Measurements from ENCODE around the gene SRSF5. TPM values are rescaled to one million over a fixed set of nuclear protein-coding genes. Genes with fewer than 3 reads are reported as not detected.

The SRSF5 gene
- total RNA-seq, 6 experiments from 2014 or later = 82.3 to 204 (median 126) TPM

DNA sequence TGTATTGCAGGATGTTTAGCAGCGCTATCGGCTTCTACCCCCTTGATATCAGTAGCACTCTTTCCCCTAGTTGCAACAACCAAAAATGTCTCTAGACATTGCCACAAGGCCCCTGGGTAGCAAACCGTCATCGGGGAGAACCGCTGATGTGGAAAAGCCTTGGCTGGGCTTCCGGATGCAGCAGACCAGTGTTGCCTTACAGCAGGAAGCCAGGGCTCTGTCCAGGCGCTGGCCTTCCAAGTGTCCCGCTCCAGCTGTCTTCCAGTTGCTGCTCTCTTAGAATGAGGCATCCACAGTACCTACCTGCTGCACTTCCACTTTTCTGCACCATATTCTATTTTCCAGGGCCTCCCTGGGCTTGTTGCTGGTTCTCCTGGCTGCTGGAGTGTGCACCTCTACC lies 52.7 kb downstream of the SRSF5 start:
- no peaks in the 10 kb centered on the region for H3K4me1 ChIP-seq
- H3K36me3 ChIP-seq = no peaks in the 10 kb centered on the region
- DNase-seq = no peak
- no peaks in the 10 kb centered on the region for H3K9me3 ChIP-seq
- no peak for TF ChIP-seq POLR2A (IDR thresholded peaks at IDR 0.05)
- TF ChIP-seq, protein P1, sequence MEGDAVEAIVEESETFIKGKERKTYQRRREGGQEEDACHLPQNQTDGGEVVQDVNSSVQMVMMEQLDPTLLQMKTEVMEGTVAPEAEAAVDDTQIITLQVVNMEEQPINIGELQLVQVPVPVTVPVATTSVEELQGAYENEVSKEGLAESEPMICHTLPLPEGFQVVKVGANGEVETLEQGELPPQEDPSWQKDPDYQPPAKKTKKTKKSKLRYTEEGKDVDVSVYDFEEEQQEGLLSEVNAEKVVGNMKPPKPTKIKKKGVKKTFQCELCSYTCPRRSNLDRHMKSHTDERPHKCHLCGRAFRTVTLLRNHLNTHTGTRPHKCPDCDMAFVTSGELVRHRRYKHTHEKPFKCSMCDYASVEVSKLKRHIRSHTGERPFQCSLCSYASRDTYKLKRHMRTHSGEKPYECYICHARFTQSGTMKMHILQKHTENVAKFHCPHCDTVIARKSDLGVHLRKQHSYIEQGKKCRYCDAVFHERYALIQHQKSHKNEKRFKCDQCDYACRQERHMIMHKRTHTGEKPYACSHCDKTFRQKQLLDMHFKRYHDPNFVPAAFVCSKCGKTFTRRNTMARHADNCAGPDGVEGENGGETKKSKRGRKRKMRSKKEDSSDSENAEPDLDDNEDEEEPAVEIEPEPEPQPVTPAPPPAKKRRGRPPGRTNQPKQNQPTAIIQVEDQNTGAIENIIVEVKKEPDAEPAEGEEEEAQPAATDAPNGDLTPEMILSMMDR (IDR thresholded peaks at IDR 0.05) = no peak
- ATAC-seq = peak in 1 of 4 donors; percentile 16
- H3K27ac ChIP-seq = no peak overlapping the region
- H3K27me3 ChIP-seq = no peaks in the 10 kb centered on the region
- no peak overlapping the region for H3K4me3 ChIP-seq
- WGBS (ENCODE audit: insufficient coverage, low coverage, low lambda C conversion rate, missing lambda C conversion rate) = 75% methylated on average over 5 of the region's 8 CpGs
- intact Hi-C loops (cut with DNase I) = loop anchor here in 1 of 2 donors (5.0 kb wide), 1 partner anchor 208 kb away; no protein-coding TSS in a partner anchor

- intact Hi-C loops (cut with DNase I) = no loop called here
- WGBS (ENCODE audit: insufficient coverage, low coverage, low lambda C conversion rate, missing lambda C conversion rate) = 71% methylated on average over 2 of the region's 2 CpGs
Observed at GRCh38 chr14:69820991-69821390, 54.0 kb downstream of the SRSF5 start.

More at GRCh38 chr14:69820991-69821390, 54.0 kb downstream of the SRSF5 start:
- ATAC-seq = no peak
- H3K27me3 ChIP-seq = no peaks in the 10 kb centered on the region
- no peaks in the 10 kb centered on the region for H3K4me1 ChIP-seq
- H3K36me3 ChIP-seq = no peaks in the 10 kb centered on the region
- no peak for TF ChIP-seq POLR2A (IDR thresholded peaks at IDR 0.05)
- TF ChIP-seq, protein P1 (IDR thresholded peaks at IDR 0.05) = no peak
- no peak overlapping the region for H3K4me3 ChIP-seq
- no peak overlapping the region for H3K27ac ChIP-seq
- no peaks in the 10 kb centered on the region for H3K9me3 ChIP-seq
- DNase-seq = no peak

Small RNA genes lying within 50 kb of the gene (small RNA-seq; reads per million reads assigned to genes)
- 0 reads per million in 2 experiments for gene RF00614

Other genes starting within 250 kb of the SRSF5 start
- under 1 TPM in 3 of 6 experiments, not detected in 3; 0.06 to 0.11 (median 0.07) TPM for gene CCDC177, start 192.3 kb upstream of the SRSF5 start, total RNA-seq
- gene SUSD6, start 155.5 kb upstream of the SRSF5 start, total RNA-seq = 10 to 100 TPM in 5 of 6 experiments, 1 to 10 TPM in 1; 9.6 to 17.4 (median 12.5) TPM
- gene SLC10A1, start 30.1 kb downstream of the SRSF5 start, total RNA-seq = 100 to 1,000 TPM in 3 of 6 experiments, 10 to 100 TPM in 3; 61.5 to 260 (median 105) TPM
- gene SMOC1, start 112.3 kb downstream of the SRSF5 start, total RNA-seq = 10 to 100 TPM; 22.3 to 88.5 (median 45.4) TPM

All from right lobe of liver (tissue), 6 donors.